GM21786 (cell line): ENCODE results near the gene C9orf57.
"Not testable (repeated sequence)": the region's sequence is repeated elsewhere in the genome, so short reads cannot be mapped to it uniquely, and the experiment has no call there.

Experiments used
- ATAC-seq: cut with Tn5 transposase; IDR thresholded peaks from one replicate; pipeline ENCODE4 v1.9.1; 2021; ENCODE audit not compliant: unreplicated experiment

The C9orf57 gene

GRCh38 chr9:72025906-72026305, 34.5 kb downstream of the C9orf57 start:
- ATAC-seq, result no peak

GRCh38 chr9:72023596-72023995, 36.8 kb downstream of the C9orf57 start:
- ATAC-seq, result no peak

GRCh38 chr9:72022841-72023240, 37.6 kb downstream of the C9orf57 start:
- ATAC-seq, result no peak

GRCh38 chr9:72013292-72013760, 47.1 kb downstream of the C9orf57 start:
- no peak for ATAC-seq

- ATAC-seq, result no peak
These were observed 47.8 kb downstream of the C9orf57 start for GRCh38 chr9:72012646-72013045.

GRCh38 chr9:72007726-72008125, 52.7 kb downstream of the C9orf57 start:
- ATAC-seq, result not testable (repeated sequence)

GRCh38 chr9:72006501-72006900, 53.9 kb downstream of the C9orf57 start:
- no peak for ATAC-seq

GRCh38 chr9:72005451-72005850, 55.0 kb downstream of the C9orf57 start:
- ATAC-seq, result no peak
